Brain microvascular endothelial cell (primary cell): ENCODE measurements around the gene VPS51.
A peak's percentile ranks its signal among the peaks of the same experiment; 100 is the strongest.

Experiments
- DNase-seq: peaks from one replicate; pipeline ENCODE4 v3.0.0-alpha.2; 2020
- H3K27ac ChIP-seq: fragments of 250-450 bp; sonication (Bioruptor Pico); 2 replicates; pipeline ENCODE4 v1.5.1; 2020; ENCODE audit warnings: mild to moderate bottlenecking, moderate library complexity
- H3K27me3 ChIP-seq: fragments of 250-450 bp; sonication (Bioruptor Pico); replicated peaks from 2 replicates; pipeline ENCODE4 v1.5.1; 2020; ENCODE audit warnings: mild to moderate bottlenecking
- H3K36me3 ChIP-seq: fragments of 250-450 bp; sonication (Bioruptor Pico); replicated peaks from 2 replicates; pipeline ENCODE4 v1.5.1; 2020; ENCODE audit warnings: mild to moderate bottlenecking
- H3K4me3 ChIP-seq: 2 replicates; pipeline ENCODE4 v1.5.1; 2011; ENCODE audit warnings: low read depth, mild to moderate bottlenecking, control low read depth, low read length, moderate library complexity
- CTCF ChIP-seq: IDR thresholded peaks from 2 replicates; pipeline ENCODE4 v1.5.1; 2011; ENCODE audit warnings: low read depth, mild to moderate bottlenecking, moderate library complexity, low read length, control low read depth, inconsistent platforms; ENCODE audit errors: missing control alignments
- in situ Hi-C: cut with HindIII; loops from 2 replicates; pipeline ENCODE4 v1.10.0; 2017; ENCODE audit warnings: low sequenced_read_pairs, low pct_ligation_motif_present

The VPS51 gene

GRCh38 chr11:65090628-65091027 is 5.4 kb upstream of the VPS51 start:
- H3K4me3 ChIP-seq: no peak overlapping the region
- no peak overlapping the region for H3K27ac ChIP-seq
- DNase-seq: no peak
- peaks cover 22% of the 10 kb centered on the region for H3K36me3 ChIP-seq
- no peaks in the 10 kb centered on the region for H3K27me3 ChIP-seq
- no peak for TF ChIP-seq CTCF
- in situ Hi-C loops: no loop called here

- no peaks in the 10 kb centered on the region for H3K36me3 ChIP-seq
- H3K4me3 ChIP-seq: peak overlapping the region; percentile 79
- DNase-seq: no peak
- TF ChIP-seq CTCF: no peak
- no peak overlapping the region for H3K27ac ChIP-seq
- H3K27me3 ChIP-seq: no peaks in the 10 kb centered on the region
- in situ Hi-C loops: no loop called here
Measured at GRCh38 chr11:65095427-65095826, 587 bp upstream of the VPS51 start.

DNA sequence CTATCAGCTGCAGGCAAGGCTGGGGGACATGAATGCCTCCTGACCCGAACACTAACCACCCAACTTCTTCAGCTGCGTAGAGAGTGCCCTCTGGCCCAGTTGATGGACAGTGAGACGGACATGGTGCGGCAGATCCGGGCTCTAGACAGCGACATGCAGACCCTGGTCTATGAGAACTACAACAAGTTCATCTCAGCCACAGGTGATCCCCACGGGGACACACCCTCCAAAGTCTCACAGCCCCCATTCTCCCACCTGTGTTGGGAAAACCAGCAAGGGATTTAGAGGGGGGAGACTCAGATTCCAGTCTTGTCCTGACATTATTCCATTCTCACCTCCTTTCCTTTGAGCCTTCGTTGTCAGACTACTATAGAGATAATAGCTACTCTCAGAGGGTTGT is 912 bp downstream of the VPS51 start:
- no peak for DNase-seq
- TF ChIP-seq CTCF: no peak
- Histone ChIP-seq H3K27me3 (no peaks in the 10 kb centered on the region), H3K27ac (no peak overlapping the region), H3K4me3 (peak overlapping the region; percentile 79), H3K36me3 (no peaks in the 10 kb centered on the region)
- in situ Hi-C loops: no loop called here

DNA sequence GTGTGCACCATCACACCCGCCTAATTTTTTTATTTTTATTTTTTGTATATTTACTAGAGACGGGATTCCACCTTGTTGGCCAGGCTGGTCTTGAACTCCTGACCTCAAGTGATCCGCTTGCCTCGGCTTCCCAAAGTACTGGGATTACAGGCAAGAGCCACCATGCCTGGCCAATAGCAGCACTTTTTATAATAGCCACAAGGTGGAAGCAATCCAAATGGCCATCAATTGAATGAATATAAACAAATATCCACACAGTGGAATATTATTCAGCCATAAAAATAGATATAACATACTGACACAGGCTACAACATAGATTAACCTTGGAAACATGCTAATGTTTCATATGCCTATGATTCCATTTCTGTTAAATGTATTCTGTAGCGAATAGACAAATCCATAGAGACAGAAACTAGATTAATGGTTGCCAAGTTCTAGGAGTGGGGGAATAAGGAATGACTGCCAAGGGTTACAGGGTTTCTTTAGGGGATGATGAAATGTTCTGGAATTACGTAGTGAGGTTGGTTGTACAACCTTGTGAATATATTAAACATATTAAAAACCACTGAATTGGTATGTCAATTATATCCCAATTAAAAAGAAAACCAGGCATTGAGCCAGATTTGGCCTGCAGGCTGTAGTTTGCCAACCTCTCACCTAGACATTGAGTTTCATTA is 4.8 kb downstream of the VPS51 start:
- Histone ChIP-seq H3K36me3 (no peaks in the 10 kb centered on the region), H3K27me3 (no peaks in the 10 kb centered on the region), H3K4me3 (no peak overlapping the region), H3K27ac (no peak overlapping the region)
- DNase-seq: no peak
- peak; percentile 20 for TF ChIP-seq CTCF
- in situ Hi-C loops: no loop called here

GRCh38 chr11:65102142-65103095 is 6.4 kb downstream of the VPS51 start:
- in situ Hi-C loops: no loop called here
- no peaks in the 10 kb centered on the region for H3K36me3 ChIP-seq

More at GRCh38 chr11:65102142-65103095, 6.4 kb downstream of the VPS51 start:
- no peak for TF ChIP-seq CTCF
- no peak for DNase-seq
- Histone ChIP-seq H3K27ac (no peak overlapping the region), H3K27me3 (no peaks in the 10 kb centered on the region), H3K4me3 (no peak overlapping the region)
